H9 (cell line): ENCODE results near the gene POLN. TPM values are rescaled to one million over a fixed set of nuclear protein-coding genes. Genes with fewer than 3 reads are reported as not detected.

ENCODE experiments used
- DNase-seq: peaks from one replicate; pipeline ENCODE4 v3.0.0-alpha.2; 2017
- H2AFZ ChIP-seq: one replicate; pipeline ENCODE4 v1.6.1; 2013; ENCODE audit warnings: mild to moderate bottlenecking, low read length, control low read depth, moderate library complexity
- H2AK5ac ChIP-seq: 2 replicates; pipeline ENCODE4 v1.6.1; 2013; ENCODE audit warnings: low read length, control low read depth, mixed read lengths; ENCODE audit not compliant: insufficient read length
- H2BK120ac ChIP-seq: one replicate; pipeline ENCODE4 v1.6.1; 2013; ENCODE audit warnings: low read depth, mild to moderate bottlenecking, low read length, control low read depth, inconsistent platforms; ENCODE audit not compliant: poor library complexity, severe bottlenecking
- H2BK12ac ChIP-seq: 2 replicates; pipeline ENCODE4 v1.6.1; 2013; ENCODE audit warnings: low read length, control low read depth, mixed read lengths, low read depth; ENCODE audit not compliant: insufficient read length
- H2BK15ac ChIP-seq: 2 replicates; pipeline ENCODE4 v1.6.1; 2013; ENCODE audit warnings: low read depth, low read length, control low read depth
- H2BK20ac ChIP-seq: one replicate; pipeline ENCODE4 v1.6.1; 2013; ENCODE audit warnings: low read depth, mild to moderate bottlenecking, low read length, control low read depth, inconsistent platforms; ENCODE audit not compliant: poor library complexity, severe bottlenecking
- H2BK5ac ChIP-seq: 2 replicates; pipeline ENCODE4 v1.6.1; 2013; ENCODE audit warnings: low read length, control low read depth, mixed read lengths; ENCODE audit not compliant: insufficient read length
- H3K14ac ChIP-seq: 2 replicates; pipeline ENCODE4 v1.6.1; 2013; ENCODE audit warnings: low read length, control low read depth; ENCODE audit not compliant: insufficient read depth
- H3K18ac ChIP-seq: 2 replicates; pipeline ENCODE4 v1.6.1; 2013; ENCODE audit warnings: low read depth, mild to moderate bottlenecking, mixed read lengths, low read length, control low read depth; ENCODE audit not compliant: insufficient read length
- H3K23ac ChIP-seq: 2 replicates; pipeline ENCODE4 v1.6.1; 2013; ENCODE audit warnings: low read length, control low read depth, mixed read lengths, low read depth; ENCODE audit not compliant: insufficient read length
- H3K23me2 ChIP-seq: 2 replicates; pipeline ENCODE4 v1.6.1; 2013; ENCODE audit warnings: low read depth, mild to moderate bottlenecking, mixed read lengths, low read length, control low read depth; ENCODE audit not compliant: insufficient read length, poor library complexity, severe bottlenecking
- H3K27ac ChIP-seq: 2 replicates; pipeline ENCODE4 v1.5.1; 2013; ENCODE audit warnings: low read length, control low read depth, mixed read lengths, low read depth; ENCODE audit not compliant: insufficient read length
- H3K27me3 ChIP-seq: 2 replicates; pipeline ENCODE4 v1.6.1; 2013; ENCODE audit warnings: low read length, control low read depth, inconsistent platforms; ENCODE audit not compliant: insufficient read depth
- H3K4ac ChIP-seq: 2 replicates; pipeline ENCODE4 v1.6.1; 2013; ENCODE audit warnings: low read depth, mild to moderate bottlenecking, control low read depth, inconsistent platforms, low read length, moderate library complexity
- H3K4me1 ChIP-seq: 2 replicates; pipeline ENCODE4 v1.6.1; 2013; ENCODE audit warnings: low read length, control low read depth, inconsistent platforms; ENCODE audit not compliant: insufficient read depth
- H3K4me2 ChIP-seq: 2 replicates; pipeline ENCODE4 v1.6.1; 2013; ENCODE audit warnings: low read length, control low read depth, mixed read lengths; ENCODE audit not compliant: insufficient read length, insufficient read depth
- H3K56ac ChIP-seq: 2 replicates; pipeline ENCODE4 v1.6.1; 2013; ENCODE audit warnings: low read depth, mild to moderate bottlenecking, mixed read lengths, low read length, control low read depth; ENCODE audit not compliant: insufficient read length
- H3K79me1 ChIP-seq: 2 replicates; pipeline ENCODE4 v1.6.1; 2013; ENCODE audit warnings: low read depth, mild to moderate bottlenecking, moderate library complexity, low read length, control low read depth, inconsistent platforms; ENCODE audit not compliant: insufficient read depth, poor library complexity, severe bottlenecking
- H3K79me2 ChIP-seq: 2 replicates; pipeline ENCODE4 v1.6.1; 2013; ENCODE audit warnings: low read length, control low read depth, inconsistent platforms; ENCODE audit not compliant: insufficient read depth
- H3K9ac ChIP-seq: 2 replicates; pipeline ENCODE4 v1.6.1; 2013; ENCODE audit warnings: low read length, control low read depth, mixed read lengths; ENCODE audit not compliant: insufficient read length; ENCODE audit errors: extremely low read depth
- H3K9me3 ChIP-seq: one replicate; pipeline ENCODE4 v1.6.1; 2013; ENCODE audit warnings: low read depth, low read length, inconsistent platforms; ENCODE audit not compliant: control insufficient read depth
- H3T11ph ChIP-seq: one replicate; pipeline ENCODE4 v1.6.1; 2013; ENCODE audit warnings: mild to moderate bottlenecking, low read length, control low read depth, inconsistent platforms
- H4K20me1 ChIP-seq: one replicate; pipeline ENCODE4 v1.6.1; 2013; ENCODE audit not compliant: control insufficient read depth, insufficient read length, insufficient read depth
- H4K5ac ChIP-seq: 2 replicates; pipeline ENCODE4 v1.6.1; 2013; ENCODE audit warnings: low read depth, mild to moderate bottlenecking, mixed read lengths, low read length, control low read depth; ENCODE audit not compliant: insufficient read length
- H4K8ac ChIP-seq: replicated peaks from 2 replicates; pipeline ENCODE4 v1.6.1; 2013; ENCODE audit warnings: low read length, control low read depth, mixed read lengths, low read depth; ENCODE audit not compliant: insufficient read length
- H4K91ac ChIP-seq: 2 replicates; pipeline ENCODE4 v1.6.1; 2013; ENCODE audit warnings: low read depth, mild to moderate bottlenecking, moderate library complexity, mixed read lengths, low read length, control low read depth; ENCODE audit not compliant: insufficient read length
- H3K27ac Mint-ChIP-seq, 3 experiments: 2 replicates in 2 of 3; 3 replicates in 1 of 3; pipeline ENCODE4 v1.8.0; 2020 to 2021; ENCODE audit warnings: mixed read lengths in 3 of 3, mild to moderate bottlenecking in 1 of 3, moderate library complexity in 1 of 3
- H3K27me3 Mint-ChIP-seq: 2 replicates; pipeline ENCODE4 v1.8.0; 2021; ENCODE audit warnings: low read depth, mild to moderate bottlenecking, moderate library complexity, mixed read lengths
- H3K36me3 Mint-ChIP-seq, 3 experiments: 2 replicates in 2 of 3; 3 replicates in 1 of 3; pipeline ENCODE4 v1.8.0; 2020 to 2021; ENCODE audit warnings: low read depth in 3 of 3, mixed read lengths in 3 of 3; ENCODE audit not compliant: insufficient read depth in 1 of 3
- H3K4me1 Mint-ChIP-seq, 2 experiments: 2 replicates each; pipeline ENCODE4 v1.8.0; 2020; ENCODE audit warnings: mixed read lengths in 2 of 2
- H3K4me3 Mint-ChIP-seq, 2 experiments: 2 replicates in 1 of 2; 3 replicates in 1 of 2; pipeline ENCODE4 v1.8.0; 2020 to 2021; ENCODE audit warnings: mild to moderate bottlenecking in 2 of 2, mixed read lengths in 2 of 2, moderate library complexity in 1 of 2
- H3K9me3 Mint-ChIP-seq, 2 experiments: 2 replicates in 1 of 2; 3 replicates in 1 of 2; pipeline ENCODE4 v1.8.0; 2020; ENCODE audit warnings: mild to moderate bottlenecking in 2 of 2, mixed read lengths in 2 of 2, moderate library complexity in 1 of 2
- WGBS: extraction: QIAGEN DNeasy Blood & Tissue Kit; methylation state at CpG from one replicate; pipeline ENCODE4 v1.1.7; 2013; ENCODE audit warnings: missing lambda C conversion rate, low lambda C conversion rate, mixed read lengths; ENCODE audit not compliant: insufficient read length; ENCODE audit errors: extremely low coverage; 5-methylcytosine and 5-hydroxymethylcytosine counted together
- total RNA-seq: library from RNA; stranded (reverse); gene quantifications from 2 replicates; pipeline ENCODE4 v1.2.1, GENCODE V29; 2021
- TF ChIP-seq, protein P1 (sequence below): fragments of 200-600 bp; sonication (generic); conservative IDR thresholded peaks from 3 replicates; pipeline ENCODE4 v1.8.0; 2021; ENCODE audit warnings: antibody characterized with exemption, mild to moderate bottlenecking

The POLN gene
- total RNA-seq, 1 experiment from 2014 or later, result 0.74 TPM

DNA sequence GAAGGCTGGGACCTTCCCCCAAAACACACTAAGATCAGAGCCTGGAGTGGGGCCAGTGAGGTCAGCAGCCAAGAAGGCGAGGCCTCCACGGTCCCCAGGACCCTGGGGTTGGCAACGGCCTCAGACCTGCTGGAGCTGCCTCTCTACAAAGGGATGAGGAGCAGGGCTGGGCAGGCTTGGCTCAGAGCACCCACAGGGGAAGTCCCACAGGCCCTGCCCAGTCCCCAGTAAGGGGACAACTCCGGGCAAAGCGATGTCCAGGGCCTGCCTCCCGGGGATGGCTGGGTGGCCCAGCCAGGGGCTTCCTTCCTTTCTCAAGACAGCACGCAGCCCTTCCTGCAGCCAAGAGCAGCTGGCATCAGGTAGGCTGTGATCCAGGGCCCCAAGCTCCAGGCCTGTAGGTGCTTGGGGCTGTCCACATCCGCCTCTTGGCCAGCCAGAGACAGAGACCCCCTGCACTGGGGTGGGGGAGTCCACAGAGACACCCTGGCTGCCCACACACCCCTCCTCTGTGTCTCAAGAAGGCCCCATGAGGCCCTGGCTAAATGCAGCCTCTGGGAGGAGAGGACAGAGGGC lies 14.3 kb upstream of the POLN start:
- Histone ChIP-seq H4K20me1 (peaks cover 2% of the 10 kb centered on the region), H2AK5ac (no peak overlapping the region), H2BK12ac (no peak overlapping the region), H3K4me1 (no peaks in the 10 kb centered on the region), H3K79me2 (no peaks in the 10 kb centered on the region), H2AFZ (no peak overlapping the region), H2BK5ac (no peak overlapping the region), H4K8ac (no peak overlapping the region), H3K14ac (no peak overlapping the region), H3K27ac (no peak overlapping the region), H3K9me3 (no peaks in the 10 kb centered on the region), H3K23me2 (peaks cover 9% of the 10 kb centered on the region), H2BK120ac (no peak overlapping the region), H3K27me3 (no peaks in the 10 kb centered on the region), H4K5ac (no peak overlapping the region), H4K91ac (no peak overlapping the region), H3K18ac (no peak overlapping the region), H3K79me1 (no peaks in the 10 kb centered on the region), H3T11ph (no peak overlapping the region), H3K23ac (no peak overlapping the region), H2BK15ac (no peak overlapping the region), H3K9ac (no peak overlapping the region), H3K56ac (no peak overlapping the region), H2BK20ac (no peak overlapping the region), H3K4ac (no peak overlapping the region), H3K4me2 (no peak overlapping the region)
- TF ChIP-seq, protein P1, sequence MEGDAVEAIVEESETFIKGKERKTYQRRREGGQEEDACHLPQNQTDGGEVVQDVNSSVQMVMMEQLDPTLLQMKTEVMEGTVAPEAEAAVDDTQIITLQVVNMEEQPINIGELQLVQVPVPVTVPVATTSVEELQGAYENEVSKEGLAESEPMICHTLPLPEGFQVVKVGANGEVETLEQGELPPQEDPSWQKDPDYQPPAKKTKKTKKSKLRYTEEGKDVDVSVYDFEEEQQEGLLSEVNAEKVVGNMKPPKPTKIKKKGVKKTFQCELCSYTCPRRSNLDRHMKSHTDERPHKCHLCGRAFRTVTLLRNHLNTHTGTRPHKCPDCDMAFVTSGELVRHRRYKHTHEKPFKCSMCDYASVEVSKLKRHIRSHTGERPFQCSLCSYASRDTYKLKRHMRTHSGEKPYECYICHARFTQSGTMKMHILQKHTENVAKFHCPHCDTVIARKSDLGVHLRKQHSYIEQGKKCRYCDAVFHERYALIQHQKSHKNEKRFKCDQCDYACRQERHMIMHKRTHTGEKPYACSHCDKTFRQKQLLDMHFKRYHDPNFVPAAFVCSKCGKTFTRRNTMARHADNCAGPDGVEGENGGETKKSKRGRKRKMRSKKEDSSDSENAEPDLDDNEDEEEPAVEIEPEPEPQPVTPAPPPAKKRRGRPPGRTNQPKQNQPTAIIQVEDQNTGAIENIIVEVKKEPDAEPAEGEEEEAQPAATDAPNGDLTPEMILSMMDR, result no peak
- no CpG with 5 or more reads among the region's 8 CpGs for WGBS
- Mint-ChIP-seq H3K36me3 (peaks cover 5 to 18% (median 12%) of the 10 kb centered on the region in 3 experiments; a peak in 4 of 7 replicates), H3K27me3 (no peaks in the 10 kb centered on the region), H3K9me3 (no peaks in the 10 kb centered on the region), H3K27ac (no peak overlapping the region), H3K4me1 (no peaks in the 10 kb centered on the region), H3K4me3 (no peak overlapping the region)
- no peak for DNase-seq
